Neural cell (in vitro differentiated cells): ENCODE data around the gene GAPDHS.

Experiments
- CTCF ChIP-seq: fragments of 450-650 bp; IDR thresholded peaks from 2 replicates; pipeline ENCODE4 v1.5.1; 2014; ENCODE audit warnings: antibody characterized with exemption, mild to moderate bottlenecking, moderate library complexity; ENCODE audit not compliant: poor library complexity, severe bottlenecking
- EP300 ChIP-seq: fragments of 450-650 bp; conservative IDR thresholded peaks from 2 replicates; pipeline ENCODE4 v1.6.1; 2014; ENCODE audit warnings: antibody characterized with exemption, mild to moderate bottlenecking, moderate library complexity; ENCODE audit not compliant: poor library complexity, severe bottlenecking
- EZH2 ChIP-seq: fragments of 200-600, 300-800 bp; shearing (Covaris generic), sonication (generic); IDR thresholded peaks from 2 replicates; pipeline ENCODE4 v1.6.1; 2014; ENCODE audit warnings: antibody characterized with exemption, low read length, borderline replicate concordance, mild to moderate bottlenecking; ENCODE audit not compliant: insufficient read depth, poor library complexity, severe bottlenecking
- POLR2AphosphoS5 ChIP-seq: IDR thresholded peaks from 2 replicates; pipeline ENCODE4 v1.6.1; 2012
- RAD21 ChIP-seq: fragments of 450-650 bp; conservative IDR thresholded peaks from 2 replicates; pipeline ENCODE4 v1.6.1; 2014; ENCODE audit warnings: antibody characterized with exemption, mild to moderate bottlenecking, moderate library complexity
- REST ChIP-seq: IDR thresholded peaks from 2 replicates; pipeline ENCODE4 v1.6.1; 2012; ENCODE audit warnings: borderline replicate concordance
- TAF1 ChIP-seq: IDR thresholded peaks from 2 replicates; pipeline ENCODE4 v1.6.1; 2012; ENCODE audit warnings: low read depth

GRCh38 chr19:35491836-35492360, 41.4 kb upstream of the GAPDHS start:
- TF ChIP-seq TAF1: no peak
- TF ChIP-seq CTCF: no peak
- TF ChIP-seq EZH2: no peak
- no peak for TF ChIP-seq RAD21
- TF ChIP-seq POLR2AphosphoS5: no peak
- no peak for TF ChIP-seq REST
- TF ChIP-seq EP300: no peak
